Erythroblast (primary cell): Measurements from ENCODE around the gene AGAP1.

Source experiments
- GATA1 ChIP-seq: IDR thresholded peaks from 2 replicates; pipeline ENCODE4 v1.6.1; 2011; ENCODE audit warnings: low read depth, mild to moderate bottlenecking, control low read depth, low read length, moderate library complexity
- POLR2A ChIP-seq: IDR thresholded peaks from 2 replicates; pipeline ENCODE4 v1.6.1; 2011; ENCODE audit warnings: mild to moderate bottlenecking, low read length

DNA sequence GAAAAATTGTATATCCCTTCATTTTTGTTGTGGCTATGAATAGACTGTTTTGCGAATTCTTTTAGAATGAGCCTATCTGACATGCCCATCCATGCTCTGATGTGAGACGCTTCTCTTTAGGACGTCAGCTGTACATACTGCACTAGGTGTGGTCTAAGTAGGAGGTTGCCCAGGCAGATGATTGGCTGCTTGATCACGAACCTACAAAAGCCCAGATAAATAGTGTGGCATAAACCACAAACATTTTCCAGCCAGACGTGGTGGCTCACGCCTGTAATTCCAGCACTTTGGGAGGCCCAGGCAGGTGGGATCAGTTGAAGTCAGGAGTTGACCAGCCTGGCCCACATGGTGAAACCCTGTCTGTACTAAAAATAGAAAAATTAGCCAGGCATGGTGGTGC is 251.8 kb downstream of the AGAP1 start:
- TF ChIP-seq POLR2A (no peak), GATA1 (no peak)
